ENCODE data around the gene TACC2.

Gene TACC2

GRCh38 chr10:122276611-122277208 is 287.7 kb downstream of the TACC2 start:
- DNase-seq (ENCODE audit: low spot score): no peak

DNA sequence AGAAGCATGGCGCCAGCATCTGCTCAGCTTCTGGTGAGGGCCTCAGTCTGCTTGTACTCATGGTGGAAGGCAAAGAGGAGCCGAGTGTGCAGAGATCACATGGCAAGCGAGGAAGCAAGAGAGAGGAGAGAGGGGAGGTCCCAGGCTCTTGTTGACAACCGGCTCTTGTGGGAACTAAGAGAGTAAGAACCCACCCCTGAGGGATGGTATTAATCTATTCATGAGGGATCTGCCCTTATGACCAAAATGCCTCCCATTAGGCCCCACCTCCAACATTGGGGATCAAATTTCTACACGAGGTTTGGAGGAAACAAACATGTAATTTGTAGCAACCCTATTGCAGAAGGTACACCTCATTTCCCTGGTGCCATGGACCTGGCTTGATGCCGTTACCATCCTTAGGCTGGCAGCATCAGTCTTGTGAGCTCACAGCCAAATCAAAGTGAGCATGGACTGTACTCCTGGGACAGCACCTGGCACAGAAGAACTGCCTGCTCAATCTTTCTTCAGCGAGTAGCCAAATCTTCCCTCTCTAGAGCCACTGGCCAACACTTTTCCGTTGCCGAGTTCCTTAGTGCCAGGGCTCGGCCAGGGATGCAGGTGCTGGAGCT is 288.7 kb downstream of the TACC2 start:
- no peak for DNase-seq (ENCODE audit: low spot score)

GRCh38 chr10:122279725-122280141 is 290.8 kb downstream of the TACC2 start:
- DNase-seq (ENCODE audit: low spot score): no peak

GRCh38 chr10:122280156-122280555 is 291.2 kb downstream of the TACC2 start:
- DNase-seq (ENCODE audit: low spot score): no peak

DNA sequence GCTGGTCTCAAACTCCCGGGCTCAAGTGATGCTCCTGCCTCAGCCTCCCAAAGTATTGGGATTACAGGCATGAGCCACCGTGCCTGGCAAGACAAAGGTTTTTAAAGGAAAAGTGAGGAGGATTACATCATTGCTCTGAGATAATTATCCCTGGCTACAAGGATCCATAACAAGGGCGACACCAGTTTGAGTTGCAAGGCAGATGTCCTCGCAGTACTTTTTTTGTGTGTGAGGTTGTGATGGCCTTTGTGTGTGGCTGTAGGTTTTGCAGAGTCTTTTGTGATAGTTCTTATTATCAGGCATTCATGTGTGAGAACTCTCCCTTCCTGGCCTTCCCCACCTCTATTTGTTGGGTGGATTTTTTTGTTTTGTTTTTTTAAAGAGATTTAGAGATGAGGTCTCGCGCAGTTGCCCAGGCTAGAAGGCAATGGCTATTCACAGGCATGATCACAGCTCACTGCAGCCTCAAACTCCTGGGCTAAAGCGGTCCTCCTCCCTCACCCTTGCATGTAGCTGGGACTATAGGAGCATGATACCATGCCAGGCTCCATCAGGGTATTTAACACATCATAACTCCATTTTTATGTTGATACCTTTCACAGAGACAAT is 292.2 kb downstream of the TACC2 start:
- DNase-seq (ENCODE audit: low spot score): no peak

DNA sequence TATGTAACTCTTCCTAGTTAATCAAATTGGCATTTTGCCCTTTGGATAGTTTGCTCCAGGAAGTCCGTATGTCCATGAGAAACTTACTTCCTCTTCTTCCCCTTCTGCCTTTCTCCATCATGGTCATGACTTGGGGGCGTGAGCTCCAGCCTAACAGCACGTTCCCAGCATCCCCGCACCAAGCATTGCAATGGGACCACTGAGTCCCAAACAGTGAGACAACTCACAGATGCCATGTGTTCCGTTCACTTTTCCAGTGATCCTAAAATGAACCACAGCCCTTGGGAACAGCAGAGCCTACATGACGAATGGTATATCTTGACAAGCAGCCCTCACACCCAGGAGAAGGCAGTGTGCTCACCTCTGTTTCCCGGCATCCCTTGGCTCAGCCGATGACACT is 292.8 kb downstream of the TACC2 start:
- DNase-seq (ENCODE audit: low spot score): no peak

DNA sequence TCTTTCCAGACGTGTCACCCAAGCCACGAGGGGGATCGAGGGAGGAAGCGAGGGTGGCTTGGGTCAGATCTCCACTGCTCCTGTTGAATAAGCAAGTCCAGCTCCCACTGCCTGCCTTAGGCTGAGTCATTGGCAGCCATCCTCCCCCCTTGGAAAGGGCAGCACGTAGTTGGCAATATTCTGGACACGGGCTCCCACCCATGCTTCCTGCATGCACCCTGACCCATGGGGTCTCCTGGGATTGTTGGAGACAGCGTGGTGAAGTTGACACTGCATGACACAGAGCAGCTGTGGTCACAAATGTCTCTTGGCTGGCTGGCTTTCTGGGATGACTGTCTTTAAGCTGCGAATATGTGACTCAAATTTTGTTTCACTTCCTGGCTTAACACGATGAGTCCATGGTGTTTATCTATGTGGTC is 293.3 kb downstream of the TACC2 start:
- no peak for DNase-seq (ENCODE audit: low spot score)

- no peak for DNase-seq (ENCODE audit: low spot score)
These were observed 293.9 kb downstream of the TACC2 start for GRCh38 chr10:122282909-122283308.

- no peak for DNase-seq (ENCODE audit: low spot score)
These were observed 296.8 kb downstream of the TACC2 start for GRCh38 chr10:122285506-122286444.

DNA sequence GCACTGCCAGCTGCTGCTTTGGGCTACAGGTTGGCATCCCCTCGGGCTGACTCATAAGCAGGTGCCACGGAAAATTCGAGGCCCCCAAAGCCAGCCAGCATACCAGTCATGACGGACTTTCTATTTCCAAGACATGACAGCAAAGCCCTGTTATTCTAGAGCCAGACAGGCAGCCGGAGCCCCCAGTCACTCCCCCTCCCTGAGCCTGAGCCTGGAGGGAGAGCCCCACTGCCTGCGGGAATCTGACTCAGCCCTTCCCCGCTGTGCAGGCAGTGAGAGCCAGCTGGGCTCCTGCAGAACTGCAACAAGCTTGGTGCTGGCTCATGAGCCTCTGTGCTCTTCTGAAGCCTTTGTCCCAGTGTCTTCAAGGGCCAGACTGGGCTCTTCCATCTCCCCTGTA is 297.9 kb downstream of the TACC2 start:
- no peak for DNase-seq (ENCODE audit: low spot score)

- no peak for DNase-seq (ENCODE audit: low spot score)
These were observed 298.6 kb downstream of the TACC2 start for GRCh38 chr10:122287570-122287969.

DNA sequence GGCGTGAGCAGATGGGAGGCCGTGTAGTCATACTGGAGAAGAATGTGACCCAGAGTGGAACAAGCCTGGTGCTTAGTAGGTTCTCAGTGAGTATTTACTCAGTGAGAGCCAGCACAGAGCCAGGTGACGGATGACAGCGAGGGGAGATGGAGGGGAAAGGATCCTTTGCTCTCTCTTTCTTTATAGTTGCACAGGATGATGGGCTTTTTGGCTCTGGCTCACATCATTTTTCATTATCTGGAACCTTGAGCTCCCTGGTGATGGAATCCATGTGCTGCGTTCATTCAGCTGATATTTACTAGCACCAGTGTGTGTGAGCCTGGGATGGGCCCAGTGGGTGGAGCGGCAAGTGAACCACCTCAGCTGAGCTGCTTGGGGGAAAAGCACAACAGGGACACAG is 299.3 kb downstream of the TACC2 start:
- DNase-seq (ENCODE audit: low spot score): no peak

- DNase-seq (ENCODE audit: low spot score): no peak
These were observed 300.0 kb downstream of the TACC2 start for GRCh38 chr10:122288917-122289316.

- no peak for DNase-seq (ENCODE audit: low spot score)
These were observed 301.4 kb downstream of the TACC2 start for GRCh38 chr10:122290334-122290733.

GRCh38 chr10:122290833-122291532 is 302.0 kb downstream of the TACC2 start:
- no peak for DNase-seq (ENCODE audit: low spot score)

GRCh38 chr10:122291739-122292138 is 302.8 kb downstream of the TACC2 start:
- DNase-seq (ENCODE audit: low spot score): no peak

DNA sequence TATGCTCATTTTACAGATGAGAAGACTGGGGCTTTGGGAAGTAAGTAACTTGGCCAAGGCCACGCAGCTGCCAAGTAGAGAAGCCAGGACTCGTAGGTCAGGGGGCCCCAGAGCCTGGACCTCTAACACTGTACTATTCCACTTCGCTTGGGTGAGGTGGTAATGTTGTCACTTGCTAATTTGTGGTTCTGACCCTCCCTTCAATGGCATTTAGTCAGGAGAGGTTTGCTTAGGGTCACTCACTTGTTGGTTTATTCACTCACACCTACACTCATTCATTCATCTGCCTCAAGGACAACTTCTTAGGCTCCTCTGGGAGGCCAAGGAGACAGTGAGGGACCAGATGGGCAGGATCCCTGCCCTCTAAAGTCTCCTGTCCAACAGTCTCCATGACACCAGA is 303.4 kb downstream of the TACC2 start:
- DNase-seq (ENCODE audit: low spot score): no peak

DNA sequence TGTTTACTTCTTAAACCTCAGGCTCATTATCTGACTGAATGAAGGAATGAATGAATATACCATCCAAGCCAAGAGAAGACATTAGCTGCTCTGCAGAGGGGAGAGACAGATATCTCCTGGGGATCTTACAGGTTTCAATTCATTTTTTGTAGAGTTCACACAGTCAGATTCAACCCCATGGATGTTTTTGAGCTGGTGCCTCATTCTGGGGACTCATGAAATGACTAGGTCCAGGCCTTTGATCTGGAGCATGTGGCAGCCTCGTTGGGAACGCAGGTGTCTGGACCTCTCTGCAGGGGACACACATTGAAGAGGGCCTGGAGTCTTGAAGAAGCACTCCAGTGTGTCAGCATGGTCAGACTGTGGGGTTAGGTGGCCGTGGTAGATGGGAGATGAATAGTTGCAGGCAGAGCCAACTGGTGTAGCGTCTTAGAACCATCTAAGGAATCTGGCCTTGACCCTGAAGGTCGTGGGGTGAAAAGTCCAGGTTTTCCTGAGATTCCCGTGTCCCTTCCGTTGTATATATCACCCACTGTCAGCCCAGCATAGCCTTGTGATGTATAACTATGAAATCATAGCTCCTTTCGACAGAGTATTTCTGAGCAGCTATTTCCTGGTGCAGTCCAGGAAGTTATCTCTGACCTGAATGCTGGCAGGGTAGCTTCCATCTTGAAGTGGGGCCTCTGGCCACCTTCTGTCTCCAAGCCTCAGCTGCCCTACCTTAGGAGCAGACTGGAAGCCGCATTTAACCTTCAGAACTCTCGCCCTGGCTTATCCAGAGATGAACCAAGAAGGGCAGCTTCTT is 304.4 kb downstream of the TACC2 start:
- DNase-seq (ENCODE audit: low spot score): no peak

DNA sequence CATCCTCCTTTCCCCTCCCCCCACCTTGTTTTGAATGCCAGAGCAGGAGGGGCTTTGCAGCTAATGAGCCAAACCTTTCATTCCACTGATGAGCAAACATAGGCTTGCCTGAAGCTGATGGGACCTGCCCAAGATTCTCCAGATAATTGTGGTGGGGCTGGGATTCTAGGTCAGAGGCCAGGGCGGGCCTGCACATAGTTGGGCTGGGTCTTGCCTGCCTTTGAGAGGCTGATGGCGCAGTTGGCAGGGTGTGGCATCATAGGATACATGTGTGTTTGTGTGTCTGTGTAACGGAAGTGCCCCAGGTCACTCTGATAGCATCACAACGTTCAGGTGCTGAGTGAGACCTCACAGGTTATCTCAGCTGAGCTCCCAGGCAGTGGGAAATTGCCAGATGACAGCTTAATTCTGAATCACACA is 305.0 kb downstream of the TACC2 start:
- DNase-seq (ENCODE audit: low spot score): no peak

DNA sequence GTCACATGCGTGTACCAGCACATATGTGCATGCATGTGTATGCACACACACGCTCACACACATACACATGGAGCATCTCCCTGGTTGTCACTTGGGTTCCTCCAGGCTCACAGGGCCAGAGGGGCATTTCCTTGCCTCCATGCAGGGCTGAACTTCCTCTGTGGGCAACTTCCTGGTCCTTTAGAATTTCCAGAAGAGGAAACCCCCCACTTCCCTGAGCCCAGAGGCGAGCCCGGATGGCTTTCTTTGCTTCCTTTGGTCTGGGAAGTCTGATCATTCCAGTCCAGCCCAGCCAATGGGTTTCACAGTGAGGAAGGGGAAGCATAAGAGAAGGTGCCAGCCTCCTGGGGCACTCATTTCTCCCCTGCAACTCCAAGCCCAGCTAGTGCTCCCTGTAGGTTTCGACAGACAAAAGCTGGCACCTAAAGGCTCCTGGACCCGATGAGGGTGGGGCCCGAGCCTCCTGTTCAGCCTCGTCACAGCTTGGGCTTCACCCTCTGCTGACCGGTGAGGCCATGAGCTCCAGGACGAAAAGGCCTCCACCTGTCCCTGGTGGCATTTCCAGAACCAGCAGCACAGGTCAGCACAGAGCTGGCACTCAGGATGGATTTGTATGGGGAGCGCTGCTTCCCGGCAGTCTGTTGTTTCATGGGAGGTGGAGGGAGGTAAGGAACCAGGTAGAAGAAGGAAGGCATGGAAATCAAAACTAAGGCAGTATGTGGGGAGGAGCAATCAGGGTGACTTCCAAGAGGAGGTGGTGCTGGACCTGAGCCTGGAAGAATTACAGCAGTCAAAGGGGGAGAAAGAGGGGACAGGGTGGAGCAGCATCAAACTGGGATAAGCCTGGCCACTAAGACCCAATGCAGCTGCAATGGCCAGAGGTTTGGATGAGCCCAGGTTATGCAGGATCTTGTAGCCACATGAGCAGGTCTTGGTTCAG is 305.8 kb downstream of the TACC2 start:
- DNase-seq (ENCODE audit: low spot score): no peak

Measured in germinal center (tissue), 1 donor.